K562 (cell line): ENCODE results near the gene ALDOC. TPM values are rescaled to one million over a fixed set of nuclear protein-coding genes. Genes with fewer than 3 reads are reported as not detected.

Experiments used
- ARNT ChIP-seq, 2 experiments: fragments of 450-650 bp; IDR thresholded peaks; 2 replicates each; pipeline ENCODE4 v1.6.1; 2016; ENCODE audit warnings: mild to moderate bottlenecking in 1 of 2
- CBFA2T3 ChIP-seq: fragments of 450-650 bp; IDR thresholded peaks from 2 replicates; pipeline ENCODE4 v1.6.1; 2017
- CBX1 ChIP-seq: sonication (generic); IDR thresholded peaks from 2 replicates; pipeline ENCODE4 v1.6.1; 2016; ENCODE audit warnings: antibody characterized with exemption, low read depth, mild to moderate bottlenecking
- FOXA1 ChIP-seq: fragments of 450-650 bp; IDR thresholded peaks from 2 replicates; pipeline ENCODE4 v1.6.1; 2016; ENCODE audit warnings: mild to moderate bottlenecking, borderline replicate concordance
- HMG20B ChIP-seq: fragments of 250-450 bp; sonication (Bioruptor Pico); IDR thresholded peaks from 2 replicates; pipeline ENCODE4 v1.5.0; 2021; ENCODE audit warnings: mild to moderate bottlenecking
- IRF2 ChIP-seq: sonication (generic); formaldehyde crosslinking; IDR thresholded peaks from 2 replicates; pipeline ENCODE4 v1.8.1; 2022; ENCODE audit warnings: mild to moderate bottlenecking, missing genetic modification reagents
- NFATC3 ChIP-seq: fragments of 450-650 bp; IDR thresholded peaks from 2 replicates; pipeline ENCODE4 v1.6.1; 2017; ENCODE audit warnings: mild to moderate bottlenecking
- NFE2L1 ChIP-seq: fragments of 450-650 bp; IDR thresholded peaks from 2 replicates; pipeline ENCODE4 v1.6.1; 2016; ENCODE audit warnings: missing genetic modification characterization, low read depth, mild to moderate bottlenecking, missing compliant biosample characterization, moderate library complexity, borderline replicate concordance
- NFIC ChIP-seq: fragments of 450-650 bp; IDR thresholded peaks from 2 replicates; pipeline ENCODE4 v1.6.1; 2017; ENCODE audit warnings: mild to moderate bottlenecking, inconsistent platforms
- PHF20 ChIP-seq: fragments of 450-650 bp; IDR thresholded peaks from 2 replicates; pipeline ENCODE4 v1.6.1; 2018; ENCODE audit not compliant: partially characterized antibody
- POU5F1 ChIP-seq: fragments of 150-350 bp; IDR thresholded peaks from 2 replicates; pipeline ENCODE4 v1.6.1; 2014; ENCODE audit warnings: borderline replicate concordance, low read length, low read depth, mild to moderate bottlenecking; ENCODE audit not compliant: partially characterized antibody
- RBBP5 ChIP-seq: fragments of 200-600 bp; sonication (generic); IDR thresholded peaks from 2 replicates; pipeline ENCODE4 v1.6.1; 2012; ENCODE audit warnings: borderline replicate concordance, mild to moderate bottlenecking, low read length, control low read depth, inconsistent platforms; ENCODE audit not compliant: insufficient read depth, poor library complexity, severe bottlenecking
- SNAPC5 ChIP-seq: fragments of 250-450 bp; sonication (Bioruptor Pico); IDR thresholded peaks from 2 replicates; pipeline ENCODE4 v1.8.0; 2021; ENCODE audit warnings: moderate library complexity, mild to moderate bottlenecking, inconsistent platforms
- SRSF1 ChIP-seq: fragments of 200-400 bp; formaldehyde crosslinking; IDR thresholded peaks from 2 replicates; pipeline ENCODE4 v1.6.1; 2017; ENCODE audit warnings: mild to moderate bottlenecking, low read depth, low read length, moderate library complexity
- TAF7 ChIP-seq: fragments of 450-650 bp; IDR thresholded peaks from 2 replicates; pipeline ENCODE4 v1.6.1; 2016; ENCODE audit warnings: missing genetic modification characterization, missing compliant biosample characterization
- THAP7 ChIP-seq: fragments of 250-450 bp; sonication (Bioruptor Pico); IDR thresholded peaks from 2 replicates; pipeline ENCODE4 v1.5.0; 2021
- ZBTB11 ChIP-seq, 3 experiments: fragments of 200-800 bp in 1 of 3; fragments of 250-450 bp in 1 of 3; fragments of 450-650 bp in 1 of 3; sonication (Bioruptor Pico) in 1 of 3; sonication (Bioruptor generic) in 1 of 3; formaldehyde crosslinking in 1 of 3; IDR thresholded peaks; 2 replicates each; pipeline versions ENCODE4 v1.6.1 to v1.8.0; 2016 to 2022; ENCODE audit warnings: mild to moderate bottlenecking in 2 of 3, missing genetic modification characterization in 2 of 3, missing compliant biosample characterization in 1 of 3, moderate library complexity in 1 of 3
- ZFPM2 ChIP-seq: fragments of 250-450 bp; sonication (Bioruptor Pico); IDR thresholded peaks from 2 replicates; pipeline ENCODE4 v1.5.1; 2022; ENCODE audit warnings: mild to moderate bottlenecking
- ZFX ChIP-seq: sonication (generic); formaldehyde crosslinking; IDR thresholded peaks from 2 replicates; pipeline ENCODE4 v1.8.0; 2022; ENCODE audit warnings: mild to moderate bottlenecking, missing genetic modification reagents, moderate library complexity
- ZNF133 ChIP-seq: fragments of 250-450 bp; sonication (Bioruptor Pico); IDR thresholded peaks from 2 replicates; pipeline ENCODE4 v1.4.0; 2020; ENCODE audit warnings: mild to moderate bottlenecking
- ZNF224 ChIP-seq: sonication (generic); formaldehyde crosslinking; IDR thresholded peaks from 2 replicates; pipeline ENCODE4 v1.8.0; 2022; ENCODE audit warnings: mild to moderate bottlenecking, missing genetic modification reagents
- ZNF316 ChIP-seq: fragments of 450-650 bp; IDR thresholded peaks from 2 replicates; pipeline ENCODE4 v1.6.1; 2016
- ZNF561 ChIP-seq: fragments of 450-650 bp; formaldehyde crosslinking; conservative IDR thresholded peaks from 2 replicates; pipeline ENCODE4 v1.4.0; 2020; ENCODE audit warnings: mild to moderate bottlenecking, moderate library complexity
- polyA plus RNA-seq, 8 experiments: library from polyadenylated mRNA; depleted of rRNA in 4 of 8; stranded (reverse) in 5 of 8; unstranded in 3 of 8; fragments of >200 nt; fragmentation: Nextera tagmentation in 2 of 8; fragmentation: Illumina TruSeq in 1 of 8; extraction: Ambion mirVana in 2 of 8; extraction: Trizol in 1 of 8; gene quantifications; 2 replicates each; pipeline versions ENCODE4 v1.2.1 to v1.2.3, GENCODE V29; 2011 to 2014; ENCODE audit warnings: inconsistent platforms in 1 of 8, missing spikeins in 1 of 8
- total RNA-seq, 7 experiments: library from RNA; depleted of rRNA in 6 of 7; stranded (reverse); fragments of >200 nt in 6 of 7; fragmentation: Illumina TruSeq in 2 of 7; extraction: Trizol in 2 of 7; gene quantifications; 2 replicates each; pipeline versions ENCODE4 v1.2.1 to v1.2.3, GENCODE V29; 2011 to 2021; ENCODE audit warnings: low replicate concordance in 1 of 7

The ALDOC gene
- total and polyA plus RNA-seq, 9 of the 15 experiments (the other 6 are each of a cell fraction or from before 2014, with no cell fraction given): 43.2 to 263 (median 99.2) TPM

GRCh38 chr17:28599311-28600184 is 22.9 kb upstream of the ALDOC start (continued):
- TF ChIP-seq ZBTB11 (CRISPR knock-in tag; IDR thresholded peaks at IDR 0.05): no peak
- TF ChIP-seq THAP7: no peak
- TF ChIP-seq NFATC3: no peak
- no peak for TF ChIP-seq ZNF561 (CRISPR knock-in tag)
- TF ChIP-seq NFIC: peak; percentile 97
- TF ChIP-seq SNAPC5 (CRISPR knock-in tag): no peak
- TF ChIP-seq ZNF133 (CRISPR knock-in tag): no peak
- TF ChIP-seq POU5F1: no peak
- no peak for TF ChIP-seq IRF2 (CRISPR knock-in tag)
- TF ChIP-seq PHF20: no peak
- TF ChIP-seq RBBP5: peak; percentile 3
- peak; percentile 77; the same call in 1 of the 2 replicates for TF ChIP-seq ZFX (CRISPR knock-in tag)
- TF ChIP-seq CBX1: no peak
- TF ChIP-seq SRSF1: no peak
- no peak for TF ChIP-seq HMG20B
- TF ChIP-seq ZNF316: peak; percentile 72
- no peak for TF ChIP-seq FOXA1
- TF ChIP-seq TAF7 (tag): peak; percentile 19; the same call in 1 of the 2 replicates
- TF ChIP-seq NFE2L1 (tag): no peak
- TF ChIP-seq CBFA2T3: no peak
- TF ChIP-seq ZNF224: no peak
- 0 out of 2 replicates have a peak, but pooled peaks have one; percentile 65 for TF ChIP-seq ZFPM2 (CRISPR knock-in tag)
- peak in 1 of 2 experiments; percentile 40; a peak in 1 of 4 replicates for TF ChIP-seq ARNT (IDR thresholded peaks at IDR 0.05)
